ENCODE data around the gene UBASH3B. TPM values are rescaled to one million over a fixed set of nuclear protein-coding genes. Genes with fewer than 3 reads are reported as not detected.

The UBASH3B gene
- total RNA-seq, 2 donors from 2014 or later: 4.7 to 4.8 TPM

- ATAC-seq (no peak), DNase-seq (no peak)
- intact Hi-C loops (cut with DNase I, micrococcal nuclease): loop anchor here in 1 of 2 donors (10.0 kb wide), 1 partner anchor 65 kb away; no protein-coding TSS in a partner anchor
Measured at GRCh38 chr11:122789907-122790306, 134.4 kb downstream of the UBASH3B start.

GRCh38 chr11:122791411-122791810 lies 135.9 kb downstream of the UBASH3B start:
- intact Hi-C loops (cut with DNase I, micrococcal nuclease): no loop called here
- no peak for ATAC-seq
- no peak for DNase-seq

- intact Hi-C loops (cut with DNase I, micrococcal nuclease): no loop called here
- no peak for DNase-seq
- no peak for ATAC-seq
Measured at GRCh38 chr11:122791836-122792235, 136.3 kb downstream of the UBASH3B start.

GRCh38 chr11:122793515-122793914 lies 138.0 kb downstream of the UBASH3B start:
- ATAC-seq: no peak
- no peak for DNase-seq
- intact Hi-C loops (cut with DNase I, micrococcal nuclease): no loop called here

- ATAC-seq (no peak), DNase-seq (no peak)
- intact Hi-C loops (cut with DNase I, micrococcal nuclease): loop anchor here in 1 of 2 donors (5.0 kb wide), 1 partner anchor 57 kb away; no protein-coding TSS in a partner anchor
Measured at GRCh38 chr11:122795307-122795706, 139.8 kb downstream of the UBASH3B start.

- peak; percentile 63 for ATAC-seq
- peak in 1 of 2 donors; percentile 68 for DNase-seq
- intact Hi-C loops (cut with DNase I, micrococcal nuclease): loop anchor here in 1 of 2 donors (5.0 kb wide), 1 partner anchor 56 kb away; no protein-coding TSS in a partner anchor
Measured at GRCh38 chr11:122796128-122796717, 140.7 kb downstream of the UBASH3B start.

- intact Hi-C loops (cut with DNase I, micrococcal nuclease): loop anchor here in 1 of 2 donors (5.0 kb wide), 1 partner anchor 55 kb away; no protein-coding TSS in a partner anchor
- DNase-seq (no peak), ATAC-seq (no peak)
Measured at GRCh38 chr11:122797651-122798050, 142.1 kb downstream of the UBASH3B start.

GRCh38 chr11:122799406-122800105 lies 144.0 kb downstream of the UBASH3B start:
- intact Hi-C loops (cut with DNase I, micrococcal nuclease): loop anchor here in 1 of 2 donors (5.0 kb wide), 1 partner anchor 53 kb away; no protein-coding TSS in a partner anchor

GRCh38 chr11:122802876-122803275 lies 147.4 kb downstream of the UBASH3B start:
- intact Hi-C loops (cut with DNase I, micrococcal nuclease): no loop called here
- ATAC-seq (no peak), DNase-seq (no peak)

More at GRCh38 chr11:122799406-122800105, 144.0 kb downstream of the UBASH3B start:
- DNase-seq: no peak
- ATAC-seq: no peak

GRCh38 chr11:122803306-122803705 lies 147.8 kb downstream of the UBASH3B start:
- DNase-seq (no peak), ATAC-seq (no peak)
- intact Hi-C loops (cut with DNase I, micrococcal nuclease): no loop called here

GRCh38 chr11:122803716-122804115 lies 148.2 kb downstream of the UBASH3B start:
- no peak for DNase-seq
- intact Hi-C loops (cut with DNase I, micrococcal nuclease): no loop called here
- no peak for ATAC-seq

- DNase-seq: no peak
- no peak for ATAC-seq
- intact Hi-C loops (cut with DNase I, micrococcal nuclease): no loop called here
Measured at GRCh38 chr11:122804161-122804560, 148.6 kb downstream of the UBASH3B start.

- intact Hi-C loops (cut with DNase I, micrococcal nuclease): no loop called here
- ATAC-seq (no peak), DNase-seq (no peak)
Measured at GRCh38 chr11:122804796-122805195, 149.3 kb downstream of the UBASH3B start.

- ATAC-seq: no peak
- DNase-seq: no peak
- intact Hi-C loops (cut with DNase I, micrococcal nuclease): no loop called here
Measured at GRCh38 chr11:122807731-122808477, 152.4 kb downstream of the UBASH3B start.

- DNase-seq (no peak), ATAC-seq (no peak)
- intact Hi-C loops (cut with DNase I, micrococcal nuclease): no loop called here
Measured at GRCh38 chr11:122808478-122808869, 153.0 kb downstream of the UBASH3B start.

- no peak for ATAC-seq
- intact Hi-C loops (cut with DNase I, micrococcal nuclease): no loop called here
- DNase-seq: no peak
Measured at GRCh38 chr11:122809866-122810265, 154.3 kb downstream of the UBASH3B start.

GRCh38 chr11:122811721-122812120 lies 156.2 kb downstream of the UBASH3B start:
- intact Hi-C loops (cut with DNase I, micrococcal nuclease): no loop called here
- DNase-seq: no peak
- ATAC-seq: no peak

GRCh38 chr11:122812638-122813037 lies 157.1 kb downstream of the UBASH3B start:
- intact Hi-C loops (cut with DNase I, micrococcal nuclease): no loop called here
- ATAC-seq (no peak), DNase-seq (no peak)

- DNase-seq (no peak), ATAC-seq (no peak)
- intact Hi-C loops (cut with DNase I, micrococcal nuclease): no loop called here
Measured at GRCh38 chr11:122813176-122813893, 157.8 kb downstream of the UBASH3B start.

Data from left colon (tissue), 2 donors.